Activated CD8-positive, alpha-beta memory T cell treated with anti-CD3 and anti-CD28 coated beads, Interleukin-2, amount 50 U/mL, for 4 hours (primary cell): ENCODE measurements around the gene CCR7.
"Not testable (repeated sequence)": the region's sequence is repeated elsewhere in the genome, so short reads cannot be mapped to it uniquely, and the experiment has no call there.

Experiments
- DNase-seq: peaks from one replicate; pipeline ENCODE4 v3.0.0-alpha.2; 2020

Gene CCR7

DNA sequence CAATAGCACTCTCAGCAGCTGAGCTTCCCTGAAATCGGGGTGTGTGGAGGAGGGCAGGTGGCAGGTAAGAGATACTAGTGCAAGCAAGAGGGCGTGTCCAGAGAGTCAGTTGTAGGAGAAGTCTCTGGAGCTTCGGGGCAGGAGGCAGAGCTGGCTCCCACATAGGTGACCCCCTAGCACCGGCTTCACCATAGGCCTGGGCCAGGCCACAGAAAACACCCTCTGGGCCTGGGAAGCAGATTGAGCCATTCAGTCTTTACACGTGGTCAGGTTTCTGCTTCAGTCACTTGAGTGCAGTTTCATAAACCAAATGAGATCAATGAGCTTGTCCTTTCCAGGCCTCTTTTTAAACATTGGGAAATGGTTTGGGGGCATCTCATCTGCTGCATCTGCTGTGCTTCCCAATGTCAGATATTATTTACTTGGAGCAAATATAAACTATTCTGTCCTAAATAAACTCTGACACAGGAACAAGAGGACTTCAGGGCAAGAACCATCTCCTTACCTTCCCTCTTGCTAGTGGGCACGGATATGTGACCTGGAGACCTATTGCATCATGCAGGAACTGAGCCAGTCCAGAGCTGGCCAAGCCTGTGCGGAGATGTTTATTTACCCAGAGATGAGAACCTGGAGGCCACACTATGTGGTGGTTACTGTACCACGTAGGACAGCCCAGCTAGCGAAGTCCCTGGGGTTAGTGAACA, 16.1 kb downstream of the CCR7 start:
- no peak for DNase-seq

GRCh38 chr17:40548491-40548981, 16.7 kb downstream of the CCR7 start:
- DNase-seq = no peak

GRCh38 chr17:40547785-40548478, 17.3 kb downstream of the CCR7 start:
- DNase-seq = no peak

- DNase-seq = peak; percentile 73
These were observed 18.0 kb downstream of the CCR7 start for GRCh38 chr17:40547079-40547784.

DNA sequence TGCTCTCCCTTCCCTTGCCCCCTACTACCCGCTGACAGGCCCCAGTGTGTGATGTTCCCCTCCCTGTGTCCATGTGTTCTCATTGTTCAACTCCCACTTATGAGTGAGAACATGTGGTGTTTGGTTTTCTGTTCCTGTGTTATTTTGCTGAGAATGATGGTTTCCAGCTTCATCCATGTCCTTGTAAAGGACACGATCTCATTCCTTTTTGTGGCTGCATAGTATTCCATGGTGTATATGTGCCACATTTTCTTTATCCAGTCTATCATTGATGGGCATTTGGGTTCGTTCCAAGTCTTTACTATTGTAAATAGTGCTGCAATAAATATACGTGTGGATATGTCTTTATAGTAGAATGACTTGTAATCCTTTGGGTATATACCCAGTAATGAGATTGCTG, 18.8 kb downstream of the CCR7 start:
- not testable (repeated sequence) for DNase-seq

- DNase-seq = no peak
These were observed 19.6 kb downstream of the CCR7 start for GRCh38 chr17:40545660-40546059.

DNA sequence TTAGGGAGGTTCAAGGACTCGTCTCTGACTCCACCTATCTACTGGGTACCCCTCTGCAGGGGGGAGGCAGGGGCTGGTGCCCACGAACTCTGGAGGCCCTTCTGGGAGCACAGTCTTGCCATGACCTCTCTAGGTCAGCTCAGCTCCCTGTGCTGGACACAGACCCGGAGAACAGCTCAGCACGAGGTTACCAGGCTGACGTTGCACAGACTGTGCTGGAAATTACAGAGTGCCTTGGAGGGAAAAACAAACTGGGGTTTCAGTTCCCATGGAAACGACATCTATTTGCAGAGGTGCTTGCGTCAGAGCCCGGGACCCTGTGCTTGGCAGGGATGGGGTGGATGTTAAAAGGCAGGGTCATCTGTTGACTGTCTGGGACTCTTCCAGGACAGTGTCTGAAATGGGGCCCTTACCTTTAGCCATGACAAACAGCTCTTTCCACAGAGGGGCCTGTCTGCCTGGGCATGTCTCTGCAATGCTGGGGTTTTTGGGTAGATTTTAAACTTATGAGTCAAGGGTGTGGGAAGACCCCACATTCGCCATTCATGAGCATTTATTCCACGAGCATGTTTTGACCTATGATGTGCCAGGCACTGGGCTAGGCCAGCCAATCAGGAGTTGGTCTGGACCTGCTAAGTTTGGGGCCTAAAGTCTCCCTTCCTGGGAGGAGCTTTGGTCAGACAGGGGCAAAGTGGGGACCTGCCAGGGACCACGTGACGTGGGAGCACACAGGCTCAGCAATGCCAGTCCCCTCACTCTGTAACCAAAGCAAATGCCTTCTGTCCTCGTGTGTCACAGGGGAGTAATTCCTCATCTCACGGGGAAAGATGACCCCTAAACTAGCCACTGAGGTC, 22.5 kb downstream of the CCR7 start:
- DNase-seq = peak; percentile 46

DNA sequence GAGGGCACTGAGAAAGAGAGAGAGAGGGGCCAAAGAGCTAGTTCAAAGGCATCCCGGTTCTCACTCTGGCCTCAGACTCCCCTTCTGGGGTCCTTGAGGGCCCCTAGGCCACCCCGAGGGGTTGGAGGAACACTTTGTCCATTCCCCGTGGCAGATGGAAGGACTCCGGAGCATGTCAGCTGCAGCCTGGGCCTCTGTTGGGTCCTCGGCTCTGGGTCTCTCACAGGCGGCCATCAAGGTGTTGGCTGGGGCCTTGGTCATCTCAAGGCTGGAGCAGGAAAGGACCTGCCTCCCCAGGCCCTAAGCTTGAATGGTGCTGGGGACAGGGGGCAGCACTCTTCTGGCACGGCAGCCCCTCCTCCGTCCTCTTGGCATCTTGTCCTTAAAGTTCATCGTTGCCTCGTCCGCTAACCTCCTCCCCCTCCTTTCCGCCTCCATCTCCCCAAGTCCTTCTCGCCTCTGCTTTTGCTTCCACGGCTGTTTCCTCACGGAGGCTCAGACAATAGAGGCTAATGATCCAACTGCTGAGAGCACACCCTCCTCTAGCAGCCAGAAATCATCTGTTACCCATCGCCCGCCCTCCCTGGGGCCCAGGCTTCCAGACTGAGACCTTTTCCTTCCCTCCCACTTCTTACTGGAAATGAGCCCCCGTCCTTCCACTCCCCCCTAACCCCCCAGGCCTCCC, 23.3 kb downstream of the CCR7 start:
- no peak for DNase-seq

GRCh38 chr17:40541060-40541872, 24.0 kb downstream of the CCR7 start:
- DNase-seq = peak; percentile 65

GRCh38 chr17:40540448-40540847, 24.8 kb downstream of the CCR7 start:
- peak; percentile 68 for DNase-seq

DNA sequence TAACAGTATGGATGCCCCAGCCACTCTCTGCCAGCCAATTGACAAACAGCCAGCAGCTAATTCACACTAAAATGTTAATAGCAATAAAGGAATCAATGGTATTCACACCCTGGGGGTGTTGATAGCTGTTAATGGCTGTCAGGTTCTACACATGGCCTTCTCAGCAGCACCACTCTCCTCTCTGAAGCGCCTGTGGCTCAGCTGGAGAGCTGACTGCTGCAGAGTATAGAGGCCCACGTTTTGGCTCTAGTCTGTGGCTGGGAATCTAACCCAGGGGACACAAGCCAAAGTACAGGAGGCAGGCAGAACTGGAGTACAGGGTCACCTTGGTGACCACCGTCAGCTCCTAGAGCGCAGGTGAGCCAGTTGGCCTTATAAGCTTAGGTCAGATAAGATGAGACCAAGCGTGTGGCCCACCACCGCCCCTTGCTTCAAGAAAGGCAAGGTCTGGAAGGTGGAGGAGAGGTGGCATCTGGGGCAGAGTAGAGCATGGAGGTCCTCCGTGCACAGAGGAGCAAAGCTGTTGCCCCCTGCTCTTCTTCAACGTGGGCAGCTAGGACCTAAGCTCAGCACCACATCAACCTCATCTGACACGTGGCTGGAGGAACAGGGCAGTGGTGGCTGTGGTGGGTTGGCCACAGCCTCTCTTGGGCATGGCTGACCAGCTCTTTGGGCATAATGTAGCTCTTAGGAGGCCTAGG, 25.4 kb downstream of the CCR7 start:
- peak; percentile 14 for DNase-seq

DNA sequence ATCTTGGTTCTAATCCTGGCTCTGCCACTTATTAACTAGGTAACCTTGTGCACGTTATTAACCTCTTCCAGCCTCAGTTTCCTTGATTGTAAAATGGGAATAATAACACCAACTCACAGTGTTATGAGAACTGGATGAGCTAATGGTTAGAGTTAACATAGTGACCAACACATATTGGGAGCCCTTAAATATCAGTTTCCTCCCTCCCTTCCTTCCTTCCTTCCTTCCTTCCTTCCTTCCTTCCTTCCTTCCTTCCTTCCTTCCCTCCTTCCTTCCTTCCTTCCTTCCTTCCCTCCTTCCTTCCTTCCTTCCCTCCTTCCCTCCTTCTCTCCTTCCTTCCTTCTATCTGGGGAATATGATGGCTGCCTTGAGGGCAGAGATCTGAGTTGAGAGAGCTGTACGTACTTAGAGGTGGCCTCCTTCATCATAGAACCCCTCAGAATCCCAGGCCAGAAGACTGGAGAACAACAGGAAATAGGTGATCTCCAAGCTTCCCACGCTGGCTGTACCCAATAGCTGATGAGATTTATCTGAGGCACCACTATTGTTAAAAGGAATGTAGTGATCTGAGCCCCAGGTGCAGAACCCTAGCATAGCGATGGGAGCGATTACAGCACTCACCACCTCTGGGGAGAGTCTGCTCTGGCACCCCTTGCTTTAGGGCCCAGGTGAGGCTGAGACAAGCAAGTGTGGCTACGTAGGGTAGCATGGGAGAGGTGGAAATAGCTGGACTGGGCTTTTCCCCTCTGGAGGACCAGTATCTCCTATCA, 26.2 kb downstream of the CCR7 start:
- DNase-seq = no peak

DNA sequence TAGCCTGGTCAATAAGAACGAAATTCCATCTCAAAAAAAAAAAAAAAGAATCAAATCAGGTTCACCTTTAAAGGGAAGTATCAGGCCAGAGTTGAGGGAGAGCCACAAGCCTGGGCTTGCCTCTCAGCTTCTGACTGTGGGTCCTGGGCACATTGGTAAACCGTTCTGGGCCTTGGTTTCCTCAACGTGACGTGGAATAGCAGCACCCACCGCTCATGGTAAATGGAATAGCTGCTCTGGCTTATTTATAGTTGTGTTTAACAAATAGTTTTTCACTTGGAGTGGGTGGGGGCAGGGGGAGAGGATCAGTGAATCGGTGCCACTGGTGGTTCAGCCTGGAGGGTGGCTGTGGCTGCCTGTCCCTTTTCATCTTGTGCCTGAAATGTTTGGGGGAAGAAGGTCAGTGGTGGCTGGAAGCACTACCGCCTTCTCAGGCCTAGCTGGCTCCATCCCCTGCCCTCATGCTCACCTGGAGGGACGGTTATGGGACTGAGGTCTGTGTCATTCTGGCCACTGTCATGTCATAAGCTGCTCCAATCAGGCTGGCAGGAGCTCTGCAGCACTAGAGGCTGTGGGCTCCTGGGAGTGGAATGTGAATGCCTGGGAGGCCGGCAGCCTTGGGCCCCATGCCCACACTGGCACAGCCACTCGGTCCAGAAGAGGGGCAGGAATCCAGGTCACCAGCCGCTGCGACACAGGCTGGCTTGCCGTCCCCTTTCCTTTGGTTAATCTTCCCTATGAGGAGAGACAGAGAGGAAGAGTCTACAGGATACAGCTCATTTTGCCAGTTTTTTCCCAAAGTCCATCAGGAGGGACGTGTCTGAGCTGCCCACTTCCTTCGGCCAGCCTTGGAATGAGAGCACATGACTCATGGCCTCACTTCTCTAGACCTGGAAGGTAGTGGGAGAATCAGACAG, 27.0 kb downstream of the CCR7 start:
- DNase-seq = no peak

GRCh38 chr17:40536295-40537171, 28.7 kb downstream of the CCR7 start:
- DNase-seq = peak; percentile 14

- DNase-seq = no peak
These were observed 29.4 kb downstream of the CCR7 start for GRCh38 chr17:40535924-40536294.

- no peak for DNase-seq
These were observed 29.8 kb downstream of the CCR7 start for GRCh38 chr17:40535438-40535837.

DNA sequence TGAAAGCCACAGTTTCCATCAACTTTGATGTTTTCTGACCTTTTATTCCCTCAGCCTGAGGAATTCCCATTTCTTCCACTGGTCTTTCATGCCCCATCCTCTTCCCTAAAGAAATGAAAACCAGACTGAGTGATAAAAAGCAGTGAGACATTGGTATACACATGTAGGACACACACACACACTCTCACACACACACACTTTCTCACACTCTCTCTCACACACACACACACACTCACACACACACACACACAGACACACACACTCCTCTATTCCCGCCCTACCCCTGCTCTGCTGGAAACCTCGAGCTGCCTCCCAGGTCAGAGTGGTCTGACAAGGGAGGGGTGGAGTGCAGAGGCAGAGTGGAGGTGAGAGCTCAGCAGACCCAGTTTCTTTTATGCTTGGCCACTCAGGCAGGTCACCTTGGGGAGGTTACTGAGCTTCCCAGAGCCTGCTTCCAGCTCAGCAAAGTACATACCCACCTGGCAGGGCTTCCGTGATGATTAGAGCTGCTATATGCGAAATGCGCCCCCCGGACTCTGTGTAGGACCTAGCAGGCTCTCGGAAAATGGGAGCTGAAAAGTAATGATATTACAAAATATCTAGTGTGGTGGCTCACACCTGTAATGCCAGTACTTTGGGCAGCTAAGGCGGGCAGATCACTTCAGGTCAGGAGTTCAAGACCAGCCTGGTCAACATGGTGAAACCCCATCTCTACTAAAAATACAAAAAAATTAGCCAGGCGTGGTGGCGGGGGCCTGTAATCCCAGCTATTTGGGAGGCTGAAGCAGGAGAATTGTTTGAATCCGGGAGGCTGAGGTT, 30.7 kb downstream of the CCR7 start:
- DNase-seq = no peak
